Measurements from ENCODE around the gene CHL1.

CHL1 gene

DNA sequence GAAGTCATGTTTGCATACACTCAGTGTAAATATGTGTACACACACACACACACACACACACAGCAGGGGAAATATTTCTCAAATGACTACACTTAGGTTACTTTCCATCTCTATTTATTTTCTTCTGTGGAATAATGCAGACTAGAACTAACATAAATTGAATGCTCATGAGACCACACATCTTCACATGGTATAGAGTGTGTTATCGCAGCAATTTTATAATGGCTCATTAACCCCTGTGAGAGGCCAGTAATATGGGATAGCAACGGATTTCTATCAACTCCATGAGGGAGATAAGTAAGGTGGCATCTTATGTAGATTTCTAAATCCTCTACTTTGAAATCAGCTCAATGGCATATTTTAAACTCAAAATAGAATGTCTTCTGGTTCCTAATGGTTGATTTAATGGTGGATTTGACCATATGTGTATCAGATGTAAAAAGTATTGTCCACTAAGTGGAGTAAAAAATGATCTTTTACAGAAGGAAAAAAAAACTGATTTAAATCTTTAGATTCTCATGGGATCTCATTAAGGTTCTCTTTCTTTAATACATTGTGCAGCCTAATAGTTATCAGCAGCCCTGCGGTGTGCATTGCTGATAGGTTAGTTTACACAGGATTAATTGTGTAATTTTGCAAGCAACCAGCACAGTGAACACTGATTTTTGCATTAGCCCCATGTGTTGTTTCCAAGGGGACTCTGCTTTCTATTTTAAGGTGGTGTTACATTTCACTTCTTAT is 32.0 kb downstream of the CHL1 start:
- no peak for DNase-seq

DNA sequence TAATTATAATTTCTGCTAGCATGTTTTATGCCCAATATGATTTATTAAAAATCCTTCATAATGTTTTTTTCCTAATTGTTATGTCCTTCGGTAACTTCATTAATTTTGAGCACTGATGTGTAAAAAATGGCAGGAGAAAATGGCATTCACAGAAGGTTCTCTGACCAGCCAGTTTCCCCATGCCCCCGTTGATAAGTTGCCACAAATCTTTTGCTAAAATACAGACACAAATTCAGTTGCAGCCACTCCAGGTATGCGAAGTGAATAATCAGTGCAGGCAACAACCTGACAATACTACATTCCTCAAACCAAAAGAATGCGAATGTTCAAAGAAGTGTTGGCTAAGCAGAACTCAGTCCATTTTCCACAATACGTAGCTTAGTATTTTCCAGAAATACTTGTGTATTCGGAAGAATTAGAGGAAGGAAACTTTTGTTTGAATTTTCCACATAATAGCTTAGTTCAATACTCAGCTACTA is 32.7 kb downstream of the CHL1 start:
- DNase-seq, result no peak

DNA sequence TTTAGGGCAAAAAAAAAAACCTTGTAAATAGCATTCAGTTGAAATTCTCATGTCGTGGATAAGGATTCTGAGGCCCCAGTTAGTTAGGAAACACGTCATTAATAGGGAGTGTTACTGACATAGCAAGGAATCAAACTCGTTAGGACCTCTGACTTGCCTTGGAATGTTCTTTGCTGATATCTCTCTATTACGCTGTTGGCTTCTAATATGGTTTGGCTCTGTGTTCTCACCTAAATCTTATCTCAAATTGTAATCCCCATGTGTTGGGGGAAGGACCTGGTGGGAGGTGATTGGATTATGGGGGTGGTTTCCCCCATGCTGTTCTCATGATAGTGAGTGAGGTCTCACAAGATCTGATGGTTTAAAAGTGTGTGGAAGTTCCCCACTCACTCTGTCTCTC is 40.3 kb downstream of the CHL1 start:
- no peak for DNase-seq

DNA sequence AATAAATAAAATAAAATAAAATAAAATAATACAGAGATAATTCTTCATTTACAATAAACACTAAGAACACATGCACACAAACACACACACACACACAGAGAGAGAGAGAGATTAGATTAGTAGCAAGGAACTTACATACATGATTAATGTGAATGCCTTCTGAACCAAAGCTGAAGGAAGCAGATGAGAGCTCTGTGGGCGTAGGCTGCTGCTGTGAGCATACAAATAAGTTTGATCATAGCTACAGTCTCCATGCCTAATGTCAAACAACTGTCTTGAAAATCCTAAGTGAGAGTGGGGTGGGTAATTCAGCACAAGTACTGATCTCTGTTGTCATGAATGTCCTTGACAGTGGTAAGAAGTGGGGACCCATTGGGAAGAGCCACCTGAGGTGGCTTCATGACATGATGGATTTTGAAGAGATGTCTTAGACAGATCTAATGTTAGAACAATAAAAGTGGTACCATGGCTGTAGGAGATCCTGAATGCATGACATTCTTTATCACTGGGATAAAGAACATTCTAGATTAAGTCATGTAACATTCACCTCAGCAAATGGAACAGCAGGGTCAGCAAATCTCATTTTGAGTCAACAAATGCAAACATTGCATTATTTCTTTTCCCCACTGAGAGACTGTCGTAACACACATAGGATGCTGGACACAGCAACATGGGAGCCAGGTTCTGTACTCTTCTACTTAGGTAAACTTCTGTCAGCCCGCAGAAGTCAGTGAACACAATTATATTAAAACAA is 46.2 kb downstream of the CHL1 start:
- no peak for DNase-seq

DNA sequence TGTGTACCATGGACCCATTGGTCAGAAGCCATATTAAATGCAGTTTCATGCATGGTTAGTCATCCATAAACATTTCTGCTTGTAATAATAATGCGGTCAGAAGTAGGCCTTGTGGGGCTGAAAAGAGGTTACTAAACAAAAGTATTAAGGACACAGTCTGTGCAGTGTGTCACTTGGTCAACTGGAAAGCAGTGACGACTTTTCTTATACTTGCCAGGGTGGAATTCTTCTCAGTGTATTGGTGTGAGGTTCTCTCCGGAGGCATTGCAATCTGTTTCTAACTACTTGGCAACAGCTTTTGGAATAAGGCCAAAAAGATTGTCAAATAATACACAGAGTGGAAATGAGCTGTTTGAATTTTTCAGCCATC is 46.8 kb downstream of the CHL1 start:
- no peak for DNase-seq

DNA sequence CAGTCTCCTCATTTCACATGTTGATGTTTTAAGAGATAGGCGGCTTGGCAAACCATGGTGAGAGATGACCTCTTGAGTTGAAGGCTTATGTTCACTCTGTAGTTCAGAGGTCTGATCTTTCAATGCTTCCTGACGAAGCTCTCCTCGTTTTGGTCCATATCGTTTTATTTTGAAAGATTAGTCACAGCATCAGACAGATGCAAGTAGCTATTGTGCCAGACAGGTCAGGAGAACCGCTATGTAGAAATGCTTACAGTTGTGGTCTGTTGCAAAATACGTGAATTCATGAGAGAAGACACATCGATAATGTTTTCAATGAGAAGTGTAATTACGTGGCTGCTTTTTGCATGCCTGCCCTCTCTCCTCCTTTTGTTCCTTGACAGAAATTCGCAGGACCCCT is 47.5 kb downstream of the CHL1 start:
- no peak for DNase-seq

DNA sequence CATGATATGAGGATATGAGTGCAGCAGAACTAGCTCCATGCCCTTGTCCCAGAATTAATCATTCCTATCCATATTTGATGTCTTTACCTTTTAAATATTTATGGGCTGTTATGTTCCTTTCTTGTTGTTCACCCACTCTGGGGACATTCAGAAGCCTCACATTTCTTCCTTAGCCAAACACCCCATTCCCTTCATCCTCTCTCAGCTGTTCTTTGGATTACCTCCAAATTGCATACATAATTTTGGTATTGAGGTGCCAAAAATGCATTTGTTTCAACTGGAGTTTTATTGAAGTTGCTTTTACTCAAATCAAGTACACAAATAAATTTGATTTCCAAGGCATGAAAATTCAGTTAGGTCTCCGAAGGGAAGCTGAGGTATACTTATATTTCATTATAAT is 51.4 kb downstream of the CHL1 start:
- DNase-seq, result no peak

DNA sequence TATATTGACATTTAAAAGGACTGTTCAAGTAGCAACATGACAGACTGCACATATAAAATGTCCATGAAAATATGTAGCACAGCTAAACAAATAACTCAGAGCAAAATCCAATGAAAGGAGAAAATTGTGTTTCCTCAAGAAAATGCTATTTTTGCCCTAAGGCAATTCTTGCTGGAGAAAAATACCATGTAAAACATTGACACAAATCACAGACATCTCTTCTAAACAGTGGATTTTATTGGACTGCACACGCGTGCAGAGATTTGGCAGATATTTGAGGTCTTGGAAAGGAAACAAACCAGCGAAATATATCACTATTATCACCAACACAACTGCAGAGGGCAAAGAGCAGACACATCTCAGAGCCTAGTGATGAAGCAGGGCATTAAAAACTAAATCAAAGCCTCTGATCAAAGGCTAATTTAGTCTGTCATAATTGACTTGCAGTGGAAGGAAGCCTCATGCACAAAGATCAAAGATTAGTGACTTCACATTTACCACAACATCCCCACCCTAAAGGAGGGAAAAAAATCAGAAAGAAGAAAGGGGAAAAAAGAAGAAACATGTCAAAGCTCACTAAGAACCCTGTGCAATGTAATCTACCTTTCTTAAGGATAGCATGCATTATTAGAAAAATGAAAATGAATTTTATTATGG is 52.4 kb downstream of the CHL1 start:
- DNase-seq, result no peak

DNA sequence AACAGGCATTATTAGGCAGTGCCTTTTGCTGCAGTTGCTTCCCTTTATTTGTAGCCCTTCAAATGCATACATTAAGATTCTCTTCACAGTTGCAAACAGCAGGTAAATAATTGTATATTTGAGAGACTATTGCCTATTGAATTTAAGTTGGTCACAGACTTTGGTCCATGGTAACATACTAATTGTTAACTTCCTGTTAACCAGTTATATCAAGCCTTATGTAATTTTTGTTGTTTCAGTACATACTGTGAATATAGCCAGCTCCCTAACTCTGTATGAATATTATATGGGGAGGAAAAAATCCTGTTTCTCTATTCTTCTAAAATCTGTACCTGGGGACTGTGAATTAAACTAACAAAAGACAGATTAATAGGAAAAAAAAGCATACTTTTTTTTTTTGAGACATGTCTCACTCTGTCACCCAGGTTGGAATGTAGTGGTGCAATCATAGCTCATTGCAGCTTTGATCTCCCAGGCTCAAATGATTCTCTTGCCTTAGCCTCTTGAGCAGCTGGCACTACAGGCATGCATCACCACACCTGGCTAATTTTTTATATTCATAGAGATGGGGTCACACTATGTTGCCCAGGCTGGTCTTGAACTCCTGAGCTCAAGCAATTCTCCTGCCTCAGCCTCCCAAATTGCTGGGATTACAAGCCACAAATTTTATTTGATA is 53.2 kb downstream of the CHL1 start:
- DNase-seq, result no peak

DNA sequence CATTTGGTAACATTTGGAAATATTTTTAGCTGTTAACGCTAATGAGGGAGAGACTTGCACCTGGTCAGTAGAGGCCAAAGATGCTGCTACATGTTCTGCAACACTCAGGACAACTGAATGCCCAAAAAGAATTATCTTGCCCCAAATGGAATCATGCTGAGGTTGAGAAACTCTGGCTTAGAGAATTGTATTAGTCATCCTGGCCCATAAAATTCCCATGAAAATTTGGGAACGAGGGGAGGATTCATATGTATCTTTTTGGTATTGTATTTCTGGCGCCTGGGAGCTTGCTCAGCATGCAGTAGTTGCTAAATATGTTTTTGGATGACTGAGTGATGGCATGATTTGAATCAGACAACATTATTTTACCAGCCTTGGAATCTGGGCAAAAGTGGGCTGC is 59.9 kb downstream of the CHL1 start:
- no peak for DNase-seq

DNA sequence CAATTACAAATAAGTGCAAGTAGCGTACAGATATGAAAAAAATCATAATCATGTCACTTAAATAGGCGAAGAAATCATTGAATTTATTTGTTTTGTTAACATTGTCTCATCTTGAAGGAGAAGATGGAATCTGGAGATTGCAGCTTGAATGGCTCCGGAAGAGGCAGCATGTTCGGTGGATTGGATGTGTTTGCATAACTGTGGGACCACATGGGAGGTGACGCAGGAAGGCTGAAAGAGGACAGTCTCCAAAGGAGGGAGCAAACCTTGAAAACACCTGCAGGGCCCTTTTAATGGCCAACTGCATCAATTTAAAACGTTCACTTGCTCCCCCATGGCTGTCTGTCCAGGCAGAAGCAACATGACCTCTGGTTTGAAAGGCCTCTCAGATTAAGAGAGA is 61.3 kb downstream of the CHL1 start:
- DNase-seq, result no peak

DNA sequence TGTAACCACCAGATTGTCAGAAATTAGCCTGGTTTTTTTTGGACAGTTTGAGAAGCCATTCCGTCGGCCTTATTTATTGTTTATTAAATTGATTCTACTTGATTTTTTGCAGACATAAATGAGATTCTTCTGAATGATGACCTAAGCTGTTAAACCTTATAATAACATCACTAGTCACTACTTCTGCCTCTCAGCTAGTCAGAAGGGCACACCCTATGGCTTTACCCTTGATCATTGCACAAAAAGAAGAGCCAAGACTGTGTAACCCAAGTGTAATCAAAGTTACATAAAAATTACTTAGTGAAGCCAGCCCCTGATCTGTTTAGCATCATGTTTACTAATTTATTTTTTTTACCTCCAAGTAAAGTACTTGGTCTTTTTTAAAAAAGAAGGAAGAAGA is 64.3 kb downstream of the CHL1 start:
- DNase-seq, result no peak

DNA sequence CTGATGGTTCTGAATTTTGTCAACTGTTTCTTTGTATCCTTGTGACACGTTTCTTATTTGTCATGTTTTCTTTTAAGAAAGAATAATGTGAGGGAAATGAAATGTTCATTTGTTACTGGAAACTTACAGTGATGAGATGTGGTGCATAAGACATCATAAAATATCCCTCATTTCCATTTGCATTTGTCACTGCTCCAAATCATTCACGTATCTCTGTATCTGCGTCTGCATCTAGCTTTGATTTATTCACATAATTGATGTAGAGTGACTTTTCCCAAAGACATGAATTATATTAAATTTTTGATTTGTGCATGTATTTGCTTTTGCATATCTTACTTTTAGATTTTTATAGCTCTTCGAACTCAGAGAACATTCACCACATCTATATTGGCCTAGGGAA is 66.8 kb downstream of the CHL1 start:
- no peak for DNase-seq

DNA sequence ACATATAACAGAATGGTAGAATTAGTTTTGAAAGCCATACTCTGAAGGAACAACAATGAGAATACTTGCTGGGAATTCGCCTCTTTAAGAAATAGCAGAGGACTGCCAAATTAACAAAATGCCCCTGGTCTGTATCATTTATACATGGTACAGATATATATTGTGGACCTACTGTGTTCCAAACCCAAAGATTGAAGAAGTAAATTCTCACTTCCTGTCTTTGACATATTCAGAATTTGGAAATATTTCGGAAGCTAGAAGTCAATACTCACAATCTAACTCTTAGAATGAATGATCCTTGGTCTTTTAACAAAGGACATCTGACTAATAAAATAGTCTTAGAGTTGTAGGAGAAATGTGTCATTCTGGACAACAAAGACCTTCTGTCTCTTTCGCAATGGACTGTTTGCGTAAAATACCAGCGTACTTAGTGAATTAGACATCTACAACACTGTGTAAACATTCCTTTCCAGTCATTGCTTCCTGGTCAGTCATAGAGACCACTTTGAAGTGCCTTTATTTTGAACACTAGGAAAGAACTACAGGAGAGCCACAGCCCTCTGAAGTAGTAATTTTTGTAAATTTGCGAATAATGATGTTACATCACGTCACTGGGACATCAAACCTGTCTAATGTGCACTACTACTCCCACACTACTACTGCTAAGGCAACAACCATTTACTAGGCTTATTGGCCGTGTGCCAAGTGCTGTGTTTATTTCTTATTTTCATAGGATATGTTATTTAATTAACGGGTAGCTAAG is 68.0 kb downstream of the CHL1 start:
- no peak for DNase-seq

DNA sequence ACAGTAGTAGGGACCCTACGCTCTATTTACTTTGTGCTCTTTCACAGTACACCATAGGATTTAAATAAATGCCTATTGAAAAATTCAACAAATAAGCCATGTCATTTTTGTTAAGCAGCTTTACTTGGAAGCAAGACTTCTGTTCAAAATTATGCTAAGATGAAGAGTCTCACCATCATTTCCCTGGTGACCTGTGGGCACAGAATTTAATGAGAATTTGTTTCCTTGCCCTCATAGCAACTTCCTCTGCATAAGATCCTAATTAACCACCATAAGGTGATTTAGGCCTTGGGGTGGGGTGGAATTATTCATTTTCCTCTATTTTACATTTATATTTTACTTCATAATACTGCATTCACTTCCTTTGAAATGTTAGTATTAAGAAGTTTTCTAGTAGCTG is 70.5 kb downstream of the CHL1 start:
- DNase-seq, result no peak

DNA sequence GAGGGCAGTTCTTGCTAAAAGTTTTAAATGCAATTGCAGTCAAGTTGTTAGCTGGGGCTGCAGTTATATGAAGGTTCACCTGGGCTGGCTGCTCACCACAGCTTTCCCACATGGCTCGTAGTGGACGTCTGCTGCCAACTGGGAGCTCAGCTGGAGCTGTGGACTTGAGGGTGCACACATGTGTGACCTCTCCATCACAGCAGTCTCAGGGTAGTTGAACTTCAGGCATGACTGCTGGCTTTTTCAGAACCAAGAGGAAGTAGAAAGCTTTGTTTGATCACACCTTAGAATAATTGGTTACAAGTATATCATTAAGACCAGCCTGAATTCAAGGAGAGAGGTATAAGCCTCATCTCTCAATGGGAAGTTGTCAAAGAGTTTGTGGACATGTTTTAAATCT is 74.1 kb downstream of the CHL1 start:
- no peak for DNase-seq

DNA sequence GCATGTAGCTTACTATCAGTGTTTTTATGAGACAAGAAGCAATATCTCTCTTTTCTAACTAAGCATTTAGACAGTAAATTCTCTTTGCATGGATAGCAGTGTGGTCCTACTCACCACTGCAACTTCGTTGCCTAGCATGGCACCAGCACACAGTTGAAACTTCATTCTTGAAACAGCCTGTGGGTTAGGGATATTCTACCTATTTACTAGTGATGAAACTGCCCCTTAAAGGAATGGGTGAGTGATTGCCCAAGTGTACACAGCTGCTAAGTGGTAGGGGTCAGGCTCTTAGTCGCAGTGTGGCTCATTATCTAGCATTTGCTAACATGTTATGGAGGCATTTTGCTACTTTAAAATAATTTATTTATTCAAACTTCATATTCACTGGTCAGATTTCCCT is 78.4 kb downstream of the CHL1 start:
- DNase-seq, result no peak

DNA sequence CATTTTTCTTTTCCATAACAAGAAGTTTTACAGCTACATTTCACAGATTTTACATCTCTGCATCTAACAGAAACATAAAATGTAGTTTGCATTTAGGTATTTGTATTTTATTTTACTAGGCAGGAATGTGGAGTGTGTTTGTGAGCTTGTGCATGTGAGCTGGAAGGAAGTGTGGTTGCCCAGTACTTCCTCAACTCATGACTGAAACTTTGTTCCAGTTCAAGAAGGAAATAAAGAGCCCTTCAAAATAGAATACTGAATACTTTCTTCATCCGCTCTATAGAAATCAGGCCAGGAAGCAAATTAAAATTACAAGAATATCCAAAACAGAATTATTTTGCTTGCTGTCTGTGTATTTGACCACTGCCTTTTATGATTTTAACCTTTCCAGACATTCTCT is 81.3 kb downstream of the CHL1 start:
- no peak for DNase-seq

DNA sequence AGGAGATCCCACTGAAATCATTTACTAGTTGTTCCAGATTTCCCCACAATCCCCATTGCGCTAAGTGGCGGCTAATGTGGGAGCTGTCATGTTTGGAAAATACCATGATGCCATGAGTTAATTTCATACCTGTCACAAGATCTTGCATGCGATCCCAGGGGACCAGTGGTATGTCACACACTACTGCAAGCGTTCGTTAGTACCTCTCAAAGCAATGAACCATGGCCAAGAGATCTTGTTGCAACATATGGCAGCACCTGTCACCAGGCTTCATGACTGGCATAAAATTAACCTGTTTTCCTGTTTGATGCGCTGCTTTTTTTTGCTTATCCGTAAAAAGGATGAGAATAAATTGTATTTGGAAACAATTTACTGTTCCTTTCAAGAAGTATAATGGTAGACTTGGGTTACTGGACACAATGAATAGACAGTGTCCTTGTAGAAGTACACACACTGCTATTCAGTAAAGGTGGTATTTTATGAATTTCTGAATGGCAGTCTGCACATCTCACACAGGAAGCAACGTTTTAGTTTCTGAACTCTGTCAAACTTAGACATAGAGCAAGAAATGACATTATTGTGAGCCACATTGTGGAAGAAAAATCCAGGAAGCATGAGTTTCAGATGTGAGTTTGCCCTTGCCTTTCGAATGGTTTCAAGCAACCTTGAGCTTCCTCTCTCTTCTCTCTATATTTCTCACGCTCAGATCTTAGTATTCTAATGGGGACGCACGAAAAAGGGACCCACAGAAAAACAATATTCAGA is 81.9 kb downstream of the CHL1 start:
- DNase-seq, result no peak

DNA sequence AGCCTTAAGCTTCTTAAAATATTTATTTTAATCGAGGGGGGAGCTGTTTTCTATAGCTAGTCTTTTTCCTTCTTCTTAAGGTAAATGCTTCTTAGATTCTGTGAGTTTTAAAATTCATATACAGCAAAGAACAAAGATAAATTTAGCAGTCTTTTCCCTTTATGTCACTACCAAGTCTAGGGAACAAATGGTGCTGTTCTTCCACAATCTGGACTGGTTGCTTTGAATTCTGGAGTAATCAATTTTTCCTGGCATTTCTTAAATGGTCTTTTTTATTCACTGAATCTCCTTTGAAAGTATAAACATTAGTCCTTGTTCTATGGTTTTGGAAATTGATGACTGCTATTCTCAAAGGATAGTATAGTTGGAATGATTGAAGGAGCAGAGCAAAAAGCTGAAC is 82.8 kb downstream of the CHL1 start:
- no peak for DNase-seq

DNA sequence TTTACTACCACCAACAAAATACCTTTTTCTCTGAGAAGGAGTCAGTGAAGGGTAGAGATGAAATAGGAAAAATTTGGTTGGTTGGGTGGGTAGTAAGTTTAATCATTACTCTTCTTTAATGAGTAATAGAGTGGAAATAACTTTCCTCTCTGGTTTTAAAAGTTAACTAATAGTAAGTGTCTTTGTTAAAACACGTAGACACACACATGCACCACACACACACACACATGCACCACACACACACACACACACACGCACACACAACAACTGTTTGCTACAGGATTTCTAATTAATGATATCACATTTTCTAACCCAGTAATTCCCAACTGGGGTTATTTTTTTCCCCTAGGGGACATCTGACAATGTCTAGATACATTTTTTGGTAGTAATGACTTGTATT is 84.1 kb downstream of the CHL1 start:
- no peak for DNase-seq

DNA sequence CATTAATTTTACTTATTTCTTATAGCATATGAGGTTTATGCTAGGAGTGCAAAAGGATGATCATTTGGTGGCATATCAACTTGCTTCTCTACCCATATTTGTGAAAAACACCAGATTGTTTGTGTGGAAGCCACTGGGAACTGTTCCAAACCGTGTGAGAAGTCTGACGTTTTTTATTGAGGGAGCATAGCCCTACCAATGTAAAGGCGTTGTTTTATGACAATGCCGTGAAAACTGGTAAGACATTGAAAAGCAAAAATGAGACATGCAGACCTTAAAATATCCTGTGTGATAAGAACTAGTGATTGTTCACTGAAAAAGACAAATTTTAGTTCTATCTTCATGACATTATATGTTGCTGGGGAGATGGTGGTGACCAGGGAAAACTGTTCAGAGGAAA is 87.8 kb downstream of the CHL1 start:
- DNase-seq, result no peak
